GM10248 (cell line): ENCODE measurements around the gene SLC3A2.
A peak's percentile ranks its signal among the peaks of the same experiment; 100 is the strongest.
"Not testable (repeated sequence)": the region's sequence is repeated elsewhere in the genome, so short reads cannot be mapped to it uniquely, and the experiment has no call there.

Experiments used
- CTCF ChIA-PET: fragments of 300-600 bp; sonication (Branson Sonifier 250); formaldehyde crosslinking; extraction: SDS; loops from one replicate; lab custom pipeline; 2021; ENCODE audit warnings: antibody characterized with exemption; lab: Yijun Ruan, JAX
- POLR2A ChIA-PET: fragments of 350-650 bp; sonication (Branson Sonifier 250); formaldehyde crosslinking; extraction: SDS; loops from one replicate; lab custom pipeline; 2020; ENCODE audit warnings: antibody characterized with exemption; lab: Yijun Ruan, JAX
- DNase-seq: peaks from one replicate; pipeline ENCODE4 v3.0.0; 2012; ENCODE audit errors: extremely low spot score
- CTCF ChIP-seq: IDR thresholded peaks from 2 replicates; pipeline ENCODE4 v1.5.1; 2012; ENCODE audit warnings: mild to moderate bottlenecking, low read depth; ENCODE audit errors: extremely low read depth, missing control alignments, control extremely low read depth

The SLC3A2 gene

DNA sequence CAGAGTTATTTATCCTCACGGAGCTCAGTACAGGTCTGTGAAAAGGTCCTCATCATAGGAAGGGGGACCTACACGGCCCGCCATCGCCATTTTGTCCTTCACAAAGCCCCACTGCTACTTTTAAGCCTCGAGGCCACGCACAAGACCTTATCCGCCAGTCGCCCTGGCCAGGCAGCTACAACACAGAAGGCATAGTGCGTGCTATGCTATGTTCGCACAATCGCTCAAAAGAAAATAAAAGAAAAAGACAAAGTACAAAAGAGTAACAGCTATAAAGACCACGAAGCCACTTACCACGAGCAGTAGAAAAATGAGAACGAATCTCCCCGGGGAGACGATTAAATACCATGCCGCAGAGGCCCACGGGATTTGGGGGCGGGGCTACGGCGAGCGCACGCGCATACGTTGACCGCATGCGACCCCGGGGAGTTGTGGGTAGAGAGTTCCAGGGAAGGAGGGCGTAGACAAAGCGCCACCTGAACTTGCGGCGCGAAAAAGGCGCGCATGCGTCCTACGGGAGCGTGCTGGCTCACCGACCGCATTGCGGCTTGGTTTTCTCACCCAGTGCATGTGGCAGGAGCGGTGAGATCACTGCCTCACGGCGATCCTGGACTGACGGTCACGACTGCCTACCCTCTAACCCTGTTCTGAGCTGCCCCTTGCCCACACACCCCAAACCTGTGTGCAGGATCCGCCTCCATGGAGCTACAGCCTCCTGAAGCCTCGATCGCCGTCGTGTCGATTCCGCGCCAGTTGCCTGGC, 24.9 kb upstream of the SLC3A2 start:
- ChIA-PET POLR2A (interaction anchor here (0.5 to 9.0 kb wide), 38 partner anchors 8 to 1115 kb away, joined by 3 to 236 read pairs (median 5); partner anchors contain the start of genes C11orf98, CSKMT, EEF1G and GNG3), CTCF (interaction anchor here (0.9 to 2.8 kb wide), 10 partner anchors 11 to 161 kb away, joined by 3 to 16 read pairs (median 4); partner anchors contain the start of genes SLC3A2 and TMEM179B)
- TF ChIP-seq CTCF = no peak
- peak; percentile 96 for DNase-seq

DNA sequence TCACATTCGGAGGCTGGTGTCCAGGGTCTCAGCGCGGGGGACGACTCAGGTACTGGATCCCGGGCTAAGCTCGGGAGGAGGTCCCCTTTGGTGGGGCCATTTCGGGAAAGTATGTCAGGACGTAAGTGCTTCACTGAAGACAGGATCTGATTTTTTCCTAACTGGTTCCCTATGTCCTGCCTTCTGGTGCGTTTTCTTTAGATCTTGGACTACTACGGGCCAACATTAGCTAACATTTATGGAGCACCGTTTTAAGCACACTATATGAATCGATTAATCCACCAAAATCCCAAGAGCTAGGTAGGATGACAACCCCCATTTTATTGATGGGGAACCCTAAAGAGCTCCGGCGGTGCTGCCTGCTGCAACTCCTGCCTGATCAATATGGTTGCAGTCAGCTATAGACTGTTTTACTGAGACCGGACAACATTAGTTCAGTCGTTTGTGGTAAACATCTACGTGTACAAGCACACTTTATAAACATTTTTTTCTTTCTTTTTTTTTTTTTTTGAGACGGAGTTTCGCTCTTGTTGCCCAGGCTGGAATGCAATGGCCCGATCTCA, 24.3 kb upstream of the SLC3A2 start:
- DNase-seq = no peak
- ChIA-PET POLR2A (interaction anchor here (0.5 to 9.0 kb wide), 21 partner anchors 9 to 265 kb away, joined by 3 to 236 read pairs (median 7); partner anchors contain the start of genes C11orf98, CSKMT, GNG3 and HNRNPUL2), CTCF (interaction anchor here (0.9 to 2.8 kb wide), 10 partner anchors 10 to 162 kb away, joined by 3 to 16 read pairs (median 4); partner anchors contain the start of genes SLC3A2, TMEM179B and ZBTB3)
- no peak for TF ChIP-seq CTCF

DNA sequence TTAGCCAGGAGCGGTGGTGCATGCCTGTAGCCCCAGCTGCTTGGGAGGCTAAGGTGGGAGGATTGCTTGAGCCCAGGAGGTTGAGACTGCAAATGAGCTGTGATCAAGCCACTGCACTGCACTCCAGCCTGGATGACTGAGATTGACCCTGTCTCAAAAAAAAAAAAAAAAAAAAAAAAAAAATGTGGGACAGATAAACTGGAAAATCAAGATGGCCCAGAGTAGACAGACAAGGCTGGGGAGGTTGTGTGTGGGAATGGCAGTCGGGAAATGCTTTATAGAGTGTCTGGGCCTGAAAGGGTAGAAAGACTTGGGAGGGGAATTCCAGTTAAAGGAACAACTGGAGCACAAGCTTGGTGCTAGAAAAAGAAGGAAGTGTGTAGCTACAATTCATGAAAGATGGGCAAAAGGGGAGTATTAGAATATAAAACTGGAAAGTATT, 23.1 kb upstream of the SLC3A2 start:
- POLR2A ChIA-PET = interaction anchor here (0.6 to 9.0 kb wide), 5 partner anchors 17 to 958 kb away, joined by 3 to 236 read pairs (median 4); partner anchors contain the start of gene WDR74
- CTCF ChIA-PET = interaction anchor here (0.8 to 1.4 kb wide), 8 partner anchors 20 to 192 kb away, joined by 3 to 11 read pairs (median 3); partner anchors contain the start of genes C11orf98, CSKMT, SLC3A2 and ZBTB3
- no peak for DNase-seq
- no peak for TF ChIP-seq CTCF

- no peak for DNase-seq
- ChIA-PET POLR2A (interaction anchor here (0.6 to 9.0 kb wide), 4 partner anchors 18 to 957 kb away, joined by 3 to 236 read pairs (median 6); partner anchors contain the start of gene WDR74), CTCF (interaction anchor here (0.8 to 1.3 kb wide), 7 partner anchors 19 to 193 kb away, joined by 3 to 11 read pairs (median 3); partner anchors contain the start of genes C11orf98, CSKMT and SLC3A2)
- no peak for TF ChIP-seq CTCF
Measured at GRCh38 chr11:62858201-62858600, 22.5 kb upstream of the SLC3A2 start.

DNA sequence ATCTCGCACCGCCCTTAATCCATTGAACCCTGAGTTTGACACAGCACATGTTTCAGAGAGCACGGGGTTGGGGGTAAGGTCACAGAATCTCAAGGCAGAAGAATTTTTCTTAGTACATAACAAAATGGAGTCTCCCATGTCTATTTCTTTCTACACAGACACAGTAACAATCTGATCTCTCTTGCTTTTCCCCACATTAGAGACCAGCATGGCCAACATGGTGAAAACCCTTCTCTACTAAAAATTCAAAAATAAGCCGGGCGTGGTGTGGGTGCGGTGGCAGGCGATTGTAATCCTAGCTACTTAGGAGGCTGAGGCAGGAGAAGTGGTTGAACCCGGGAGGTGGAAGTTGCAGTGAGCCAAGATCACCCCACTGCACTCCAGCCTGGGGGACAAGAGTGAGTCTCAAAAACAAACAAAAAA, 21.4 kb upstream of the SLC3A2 start:
- DNase-seq, POLR2A ChIA-PET: not testable (repeated sequence)
- CTCF ChIA-PET = interaction anchor here (0.7 kb wide), 1 partner anchor 22 kb away, joined by 3 read pairs; no protein-coding TSS in a partner anchor

DNA sequence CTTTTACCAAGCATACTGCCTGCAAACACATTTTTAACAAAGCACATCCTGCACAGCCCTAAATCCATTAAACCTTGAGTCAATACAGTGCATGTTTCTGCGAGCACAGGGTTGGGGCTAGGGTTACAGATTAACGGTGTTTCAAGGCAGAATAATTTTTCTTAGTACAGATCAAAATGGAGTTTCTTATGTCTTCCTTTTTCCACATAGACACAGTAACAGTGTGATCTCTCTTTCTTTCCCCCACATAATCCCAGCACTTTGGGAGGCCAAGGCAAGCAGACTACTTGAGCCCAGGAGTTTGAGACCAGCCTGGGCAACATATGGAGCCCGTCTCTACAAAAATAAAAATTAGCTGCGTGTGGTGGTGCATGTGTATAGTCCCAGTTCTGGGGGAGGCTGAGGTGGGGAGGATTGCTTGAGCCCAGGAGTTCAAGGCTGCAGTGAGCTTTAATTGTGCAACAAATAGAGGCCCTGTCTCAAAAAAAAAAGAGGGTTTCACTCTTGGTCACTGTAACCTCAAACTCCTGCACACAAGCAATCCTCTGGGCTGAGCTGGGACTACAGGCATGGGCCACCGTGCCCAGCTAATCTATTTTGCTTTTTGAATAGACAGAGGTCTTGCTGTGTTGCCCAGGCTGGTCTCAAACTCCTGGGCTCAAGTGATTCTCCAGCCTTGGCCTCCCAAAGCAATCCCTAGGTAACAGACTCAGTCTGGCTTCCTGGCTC, 19.7 kb upstream of the SLC3A2 start:
- CTCF ChIA-PET = interaction anchor here (0.8 to 5.3 kb wide), 10 partner anchors 7 to 99 kb away, joined by 3 to 62 read pairs (median 4); partner anchors contain the start of genes POLR2G, SLC3A2, TEX54 and TMEM179B
- TF ChIP-seq CTCF = no peak
- no peak for DNase-seq
- POLR2A ChIA-PET = interaction anchor here (0.5 to 2.4 kb wide), 6 partner anchors 9 to 1330 kb away, joined by 4 to 15 read pairs (median 4); partner anchors contain the start of genes C11orf98, CSKMT and SLC3A2

DNA sequence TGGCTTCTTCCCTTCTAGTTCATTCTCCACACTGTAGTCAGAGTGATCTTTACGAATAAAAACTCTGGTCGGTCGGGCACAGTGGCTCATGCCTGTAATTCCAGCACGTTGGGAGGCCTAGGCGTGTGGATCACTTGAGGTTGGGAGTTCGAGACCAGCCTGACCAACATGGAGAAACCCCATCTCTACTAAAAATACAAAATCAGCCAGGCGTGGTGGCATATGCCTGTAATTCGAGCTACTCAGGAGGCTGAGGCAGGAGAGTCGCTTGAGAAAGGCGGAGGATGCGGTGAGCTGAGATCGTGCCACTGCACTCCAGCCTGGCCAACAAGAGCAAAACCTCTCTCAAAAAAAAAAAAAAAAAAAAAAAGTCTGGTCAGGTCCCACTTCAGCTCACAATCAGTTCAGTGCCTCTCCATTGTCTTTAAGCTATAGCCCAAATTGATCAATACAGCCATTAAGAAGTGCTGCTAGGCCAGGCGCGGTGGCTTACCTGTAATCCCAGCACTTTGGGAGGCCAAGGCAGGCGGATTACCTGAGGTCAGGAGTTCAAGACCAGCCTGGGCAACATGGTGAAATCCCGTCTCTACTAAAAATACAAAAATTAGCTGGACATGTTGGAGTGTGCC, 19.0 kb upstream of the SLC3A2 start:
- ChIA-PET CTCF (interaction anchor here (0.8 to 5.3 kb wide), 15 partner anchors 8 to 167 kb away, joined by 3 to 62 read pairs (median 4); partner anchors contain the start of genes POLR2G, SLC3A2, TEX54 and TMEM179B), POLR2A (interaction anchor here (0.6 to 2.4 kb wide), 8 partner anchors 9 to 288 kb away, joined by 3 to 15 read pairs (median 4); partner anchors contain the start of genes C11orf98, CSKMT and SLC3A2)
- not testable (repeated sequence) for DNase-seq
